Cardiac septum (tissue), 1 donor: ENCODE data around the gene PELI3. TPM values are rescaled to one million over a fixed set of nuclear protein-coding genes. Genes with fewer than 3 reads are reported as not detected.
A peak's percentile ranks its signal among the peaks of the same experiment; 100 is the strongest.

Source experiments
- DNase-seq: peaks from one replicate; pipeline ENCODE4 v3.0.0-alpha.2; 2020; ENCODE audit warnings: low spot score
- intact Hi-C: fragments of 100-400 bp; cut with DNase I; formaldehyde crosslinking; loops from one replicate; pipeline ENCODE4 v1.14.0; 2022
- total RNA-seq: library from RNA; stranded (reverse); fragmentation: NEBNext Ultra II Directional; extraction: Animal tissue kit (Norgen Biotek cat#: 25700); gene quantifications from one replicate; pipeline ENCODE4 v1.2.1, GENCODE V29; 2021
- donor health status: DM: no; HTN: no; CAD: no.

Gene PELI3
- total RNA-seq, 1 donor from 2014 or later, result 7.7 TPM

- DNase-seq, result no peak
- intact Hi-C loops, result no loop called here
Observed at GRCh38 chr11:66470015-66470414, 3.3 kb downstream of the PELI3 start.

- intact Hi-C loops, result no loop called here
- DNase-seq, result no peak
Observed at GRCh38 chr11:66471142-66471541, 4.4 kb downstream of the PELI3 start.

GRCh38 chr11:66472054-66472453, 5.3 kb downstream of the PELI3 start:
- intact Hi-C loops, result no loop called here
- DNase-seq, result no peak

- no peak for DNase-seq
- intact Hi-C loops, result no loop called here
Observed at GRCh38 chr11:66473167-66473566, 6.5 kb downstream of the PELI3 start.

GRCh38 chr11:66473608-66474515, 7.2 kb downstream of the PELI3 start:
- intact Hi-C loops, result no loop called here

GRCh38 chr11:66475349-66476172, 8.9 kb downstream of the PELI3 start:
- no peak for DNase-seq
- intact Hi-C loops, result no loop called here

More at GRCh38 chr11:66473608-66474515, 7.2 kb downstream of the PELI3 start:
- DNase-seq, result no peak

GRCh38 chr11:66476173-66476840, 9.6 kb downstream of the PELI3 start:
- intact Hi-C loops, result no loop called here
- no peak for DNase-seq

- intact Hi-C loops, result no loop called here
- no peak for DNase-seq
Observed at GRCh38 chr11:66476841-66477251, 10.1 kb downstream of the PELI3 start.

GRCh38 chr11:66477263-66478201, 10.8 kb downstream of the PELI3 start:
- intact Hi-C loops, result no loop called here

GRCh38 chr11:66478729-66479393, 12.2 kb downstream of the PELI3 start:
- intact Hi-C loops, result no loop called here
- DNase-seq, result no peak

More at GRCh38 chr11:66477263-66478201, 10.8 kb downstream of the PELI3 start:
- no peak for DNase-seq

- intact Hi-C loops, result loop anchor here (2.0 kb wide), 1 partner anchor 31 kb away; the partner anchor contains the start of gene BBS1
- no peak for DNase-seq
Observed at GRCh38 chr11:66479394-66480116, 12.8 kb downstream of the PELI3 start.

- peak; percentile 98 for DNase-seq
- intact Hi-C loops, result loop anchor here (2.0 kb wide), 1 partner anchor 30 kb away; the partner anchor contains the start of gene BBS1
Observed at GRCh38 chr11:66480117-66480938, 13.6 kb downstream of the PELI3 start, which contains the start of gene DPP3. TSS of gene DPP3 (plus strand) at chr11:66480434. CDS start at chr11:66482201, 1,767 bp downstream.

- intact Hi-C loops, result no loop called here
- no peak for DNase-seq
Observed at GRCh38 chr11:66484806-66485380, 18.2 kb downstream of the PELI3 start.

- intact Hi-C loops, result no loop called here
- DNase-seq, result no peak
Observed at GRCh38 chr11:66488957-66489356, 22.3 kb downstream of the PELI3 start.

- intact Hi-C loops, result no loop called here
- no peak for DNase-seq
Observed at GRCh38 chr11:66489636-66490035, 22.9 kb downstream of the PELI3 start.

GRCh38 chr11:66491315-66491935, 24.7 kb downstream of the PELI3 start:
- no peak for DNase-seq
- intact Hi-C loops, result no loop called here
